Ascending aorta (tissue), 2 donors: ENCODE results near the gene MLN. TPM values are rescaled to one million over a fixed set of nuclear protein-coding genes. Genes with fewer than 3 reads are reported as not detected.

Experiments used
- DNase-seq, 2 donors: peaks; one replicate each; pipeline ENCODE4 v3.0.0-alpha.2; 2019; ENCODE audit warnings: low spot score in 2 of 2
- H3K27ac ChIP-seq, 2 donors: fragments of 200-600 bp; sonication (generic); one replicate each; pipeline ENCODE4 v1.5.1; 2016 to 2017; ENCODE audit warnings: mild to moderate bottlenecking in 1 of 2
- H3K27me3 ChIP-seq: fragments of 200-600 bp; sonication (generic); one replicate; pipeline ENCODE4 v1.5.1; 2017
- H3K36me3 ChIP-seq, 2 donors: fragments of 200-600 bp; sonication (generic); one replicate each; pipeline ENCODE4 v1.5.1; 2016
- H3K4me1 ChIP-seq, 2 donors: fragments of 200-600 bp; sonication (generic); one replicate each; pipeline ENCODE4 v1.5.1; 2016 to 2017; ENCODE audit warnings: mild to moderate bottlenecking in 1 of 2
- H3K4me3 ChIP-seq, 2 donors: fragments of 200-600 bp; sonication (generic); one replicate each; pipeline ENCODE4 v1.5.1; 2016 to 2017; ENCODE audit warnings: mild to moderate bottlenecking in 1 of 2
- H3K9me3 ChIP-seq, 2 donors: fragments of 200-600 bp; sonication (generic); one replicate each; pipeline ENCODE4 v1.5.1; 2016
- CTCF ChIP-seq, 3 experiments: fragments of 200-600 bp in 2 of 3; fragments of 450-650 bp in 1 of 3; sonication (generic) in 2 of 3; IDR thresholded peaks; one replicate each; pipeline ENCODE4 v1.5.1; 2016 to 2019; ENCODE audit warnings: antibody characterized with exemption in 3 of 3, mild to moderate bottlenecking in 1 of 3, moderate library complexity in 1 of 3
- intact Hi-C: fragments of 100-400 bp; cut with DNase I; formaldehyde crosslinking; loops from one replicate; pipeline ENCODE4 v1.15.1; 2023
- total RNA-seq: library from RNA; depleted of rRNA; stranded (reverse); fragments of >200 nt; gene quantifications from one replicate; pipeline ENCODE4 v1.1.0, GENCODE V29; 2016

The MLN gene
- total RNA-seq, 1 donor from 2014 or later, result not detected

DNA sequence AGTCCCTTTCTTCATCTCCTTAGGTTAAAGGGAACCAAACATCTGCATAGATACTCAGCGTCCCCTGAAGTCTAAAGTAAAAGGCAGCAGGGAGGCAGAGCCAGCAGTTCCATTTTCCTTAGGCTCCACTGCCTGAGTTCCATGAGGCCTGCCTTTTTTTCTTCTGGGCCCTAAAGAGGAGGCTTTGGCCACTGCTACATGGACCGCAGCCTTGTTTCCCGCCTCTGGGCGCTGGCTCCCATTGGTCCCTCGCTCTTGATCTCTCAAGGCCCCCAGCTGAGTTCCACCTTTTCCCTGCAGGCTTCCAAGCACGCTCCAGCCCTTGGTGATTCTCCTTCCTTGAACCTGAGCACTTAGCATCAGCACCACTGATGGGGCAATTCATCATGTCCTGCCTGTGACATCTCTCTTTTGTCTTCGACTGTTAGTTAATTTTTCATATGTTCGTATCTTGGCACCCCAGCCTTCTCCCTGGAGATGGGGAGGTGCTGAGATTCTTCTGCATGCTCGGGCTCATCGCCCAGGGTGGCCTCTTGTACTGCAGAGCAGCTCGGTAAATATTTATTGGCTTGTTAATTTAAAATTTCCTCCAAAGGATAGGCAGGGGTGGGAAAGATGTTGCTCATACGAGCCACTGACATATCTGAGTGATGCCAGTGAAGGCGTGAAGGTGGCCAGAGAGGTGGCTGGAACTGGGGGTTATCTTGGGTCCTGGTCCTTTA is 3.4 kb downstream of the MLN start:
- H3K27ac ChIP-seq, result no peak overlapping the region
- H3K9me3 ChIP-seq, result no peaks in the 10 kb centered on the region
- no peaks in the 10 kb centered on the region for H3K4me1 ChIP-seq
- no peak overlapping the region for H3K4me3 ChIP-seq
- no peak for DNase-seq
- intact Hi-C loops, result no loop called here
- TF ChIP-seq CTCF (IDR thresholded peaks at IDR 0.05), result no peak
- H3K27me3 ChIP-seq, result no peaks in the 10 kb centered on the region
- no peaks in the 10 kb centered on the region for H3K36me3 ChIP-seq

DNA sequence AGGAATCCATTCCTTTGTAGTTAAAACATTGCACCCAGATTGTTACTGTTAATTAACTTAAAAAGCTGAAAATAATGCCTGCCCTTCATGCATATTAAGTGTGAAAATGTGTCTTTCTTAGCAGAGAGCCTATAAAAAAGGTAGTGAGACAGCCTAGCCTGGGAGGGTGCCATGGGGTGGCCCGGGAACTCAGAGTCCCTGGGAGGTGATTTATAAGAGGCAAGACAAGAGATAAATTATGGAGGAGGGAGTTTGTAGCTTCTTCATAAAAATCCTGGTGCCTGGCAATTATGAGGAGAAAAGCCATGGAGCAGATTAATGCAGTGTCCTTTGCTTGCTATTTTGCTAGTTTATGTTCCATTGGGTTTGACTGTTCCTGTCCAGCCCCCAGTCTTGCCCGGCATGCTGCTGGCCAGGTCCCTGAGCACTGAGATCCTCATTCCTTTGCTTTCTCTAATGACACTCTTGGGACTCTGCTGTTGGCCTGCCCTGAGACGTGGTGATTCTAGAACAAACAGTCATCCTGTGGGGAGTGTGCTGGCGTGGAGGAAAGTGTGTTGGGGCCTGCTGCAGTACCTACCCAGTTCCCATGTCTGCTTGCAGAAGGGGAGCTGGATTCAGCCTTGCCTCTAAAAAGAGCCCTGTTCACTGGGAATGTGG is 4.2 kb downstream of the MLN start:
- intact Hi-C loops, result no loop called here
- no peak for TF ChIP-seq CTCF (IDR thresholded peaks at IDR 0.05)
- DNase-seq, result no peak

DNA sequence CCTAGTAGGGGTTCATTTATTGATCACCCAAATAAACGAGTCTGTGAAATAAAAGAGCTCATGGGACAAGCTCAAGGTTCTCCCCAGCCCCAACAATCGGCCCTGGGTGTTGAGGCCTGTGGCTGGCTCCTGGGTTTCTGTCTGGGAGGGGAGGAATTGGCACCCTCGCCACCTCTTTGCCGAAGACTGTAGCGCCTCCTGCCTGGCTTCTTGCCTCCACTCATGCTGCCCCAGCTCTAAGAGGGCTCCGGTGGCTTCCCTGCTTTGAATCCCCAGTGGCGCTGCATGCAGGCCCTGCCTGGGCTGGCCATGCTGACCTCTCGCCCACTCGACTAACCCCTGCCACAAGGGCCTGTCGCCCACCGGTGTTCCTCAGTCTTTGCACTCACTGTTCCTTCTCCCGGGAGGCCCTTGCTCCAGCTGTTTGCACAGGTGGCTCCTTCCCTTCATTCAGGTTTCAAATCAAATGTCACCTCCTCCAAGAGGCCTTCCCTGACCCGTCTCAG is 5.4 kb downstream of the MLN start:
- Histone ChIP-seq H3K27me3 (no peaks in the 10 kb centered on the region), H3K36me3 (no peaks in the 10 kb centered on the region), H3K4me1 (no peaks in the 10 kb centered on the region), H3K27ac (no peak overlapping the region), H3K4me3 (no peak overlapping the region), H3K9me3 (no peaks in the 10 kb centered on the region)
- DNase-seq, result no peak
- TF ChIP-seq CTCF (IDR thresholded peaks at IDR 0.05), result no peak
- intact Hi-C loops, result no loop called here

More for the DNA sequence above, 4.2 kb downstream of the MLN start:
- Histone ChIP-seq H3K36me3 (no peaks in the 10 kb centered on the region), H3K27ac (no peak overlapping the region), H3K4me3 (no peak overlapping the region), H3K4me1 (no peaks in the 10 kb centered on the region), H3K9me3 (no peaks in the 10 kb centered on the region), H3K27me3 (no peaks in the 10 kb centered on the region)

- no peaks in the 10 kb centered on the region for H3K36me3 ChIP-seq
- H3K4me3 ChIP-seq, result no peak overlapping the region
- H3K9me3 ChIP-seq, result no peaks in the 10 kb centered on the region
- H3K27ac ChIP-seq, result no peak overlapping the region
- DNase-seq, result no peak
- intact Hi-C loops, result no loop called here
- H3K4me1 ChIP-seq, result no peaks in the 10 kb centered on the region
- no peak for TF ChIP-seq CTCF (IDR thresholded peaks at IDR 0.05)
- no peaks in the 10 kb centered on the region for H3K27me3 ChIP-seq
These were observed 6.0 kb downstream of the MLN start for GRCh38 chr6:33797626-33798342.

- no peak overlapping the region for H3K4me3 ChIP-seq
- no peaks in the 10 kb centered on the region for H3K36me3 ChIP-seq
- H3K27ac ChIP-seq, result no peak overlapping the region
- H3K9me3 ChIP-seq, result no peaks in the 10 kb centered on the region
- no peaks in the 10 kb centered on the region for H3K27me3 ChIP-seq
- DNase-seq, result no peak
- no peak for TF ChIP-seq CTCF (IDR thresholded peaks at IDR 0.05)
- intact Hi-C loops, result no loop called here
- H3K4me1 ChIP-seq, result no peaks in the 10 kb centered on the region
These were observed 8.7 kb downstream of the MLN start for GRCh38 chr6:33794910-33795623.
